ENCODE results near the gene MED8. TPM values are rescaled to one million over a fixed set of nuclear protein-coding genes. Genes with fewer than 3 reads are reported as not detected.
A peak's percentile ranks its signal among the peaks of the same experiment; 100 is the strongest.

The MED8 gene
- total and polyA plus RNA-seq, 3 experiments from 2014 or later: 36.7 to 41.3 (median 40.5) TPM

- H3K36me3 Mint-ChIP-seq: peaks cover 0 to 36% (median 10%) of the 10 kb centered on the region in 3 donors
- Histone ChIP-seq H3K36me3 (ENCODE audit: insufficient read depth, low read length) (peaks cover 24% of the 10 kb centered on the region), H3K4me1 (ENCODE audit: insufficient read depth, low read length) (peaks cover 11% of the 10 kb centered on the region), H3K4me3 (ENCODE audit: low read length) (peak overlapping the region; percentile 95), H3K9me3 (ENCODE audit: low read length) (no peaks in the 10 kb centered on the region), H3K27ac (ENCODE audit: low read depth, low read length) (peak overlapping the region; percentile 43), H3K27me3 (ENCODE audit: insufficient read depth, low read length, poor library complexity, severe bottlenecking) (no peaks in the 10 kb centered on the region)
- no peak for DNase-seq
- ChIA-PET POLR2A (interaction anchor here (1.4 kb wide), 1 partner anchor 11 kb away, joined by 4 read pairs; no protein-coding TSS in a partner anchor), CTCF (interaction anchor here (1.4 kb wide), 1 partner anchor 31 kb away, joined by 3 read pairs; no protein-coding TSS in a partner anchor)
- no peaks in the 10 kb centered on the region for H3K9me3 Mint-ChIP-seq
- H3K4me1 Mint-ChIP-seq: peaks cover 21 to 23% (median 22%) of the 10 kb centered on the region in 3 donors
- peak overlapping the region in 4 of 8 donors; percentile 24 to 93 (median 76) for H3K27ac Mint-ChIP-seq
- peak overlapping the region; percentile 42 to 82 (median 65) for H3K4me3 Mint-ChIP-seq
- no peaks in the 10 kb centered on the region for H3K27me3 Mint-ChIP-seq
Observed at GRCh38 chr1:43359696-43360095, 29.9 kb downstream of the MED8 start.

- POLR2A ChIA-PET: interaction anchor here (1.3 to 1.4 kb wide), 2 partner anchors 9 to 11 kb away, joined by 4 to 11 read pairs; partner anchors contain the start of gene ELOVL1
- H3K4me1 Mint-ChIP-seq: peaks cover 21 to 23% (median 22%) of the 10 kb centered on the region in 3 donors
- Histone ChIP-seq H3K27ac (ENCODE audit: low read depth, low read length) (peak within 1 kb of the TSS; percentile 77), H3K27me3 (ENCODE audit: insufficient read depth, low read length, poor library complexity, severe bottlenecking) (no peaks in the 10 kb centered on the region), H3K4me1 (ENCODE audit: insufficient read depth, low read length) (peaks cover 11% of the 10 kb centered on the region), H3K4me3 (ENCODE audit: low read length) (peak within 1 kb of the TSS; percentile 95), H3K9me3 (ENCODE audit: low read length) (no peaks in the 10 kb centered on the region), H3K36me3 (ENCODE audit: insufficient read depth, low read length) (peaks cover 17% of the 10 kb centered on the region)
- H3K27ac Mint-ChIP-seq: peak within 1 kb of the TSS; percentile 10 to 96 (median 90)
- H3K36me3 Mint-ChIP-seq: peaks cover 0 to 29% (median 8%) of the 10 kb centered on the region in 3 donors
- H3K27me3 Mint-ChIP-seq: no peaks in the 10 kb centered on the region
- peak within 1 kb of the TSS; percentile 82 to 91 (median 87) for H3K4me3 Mint-ChIP-seq
- DNase-seq: peak; percentile 93 to 98 (median 96)
- H3K9me3 Mint-ChIP-seq: no peaks in the 10 kb centered on the region
- CTCF ChIA-PET: interaction anchor here (0.7 to 1.9 kb wide), 4 partner anchors 9 to 405 kb away, joined by 3 to 10 read pairs (median 4); partner anchors contain the start of gene ELOVL1
Observed at GRCh38 chr1:43358746-43359693, 30.6 kb downstream of the MED8 start, which contains the start of gene CDC20. CDC20 (plus strand) TSS chr1:43358981; CDS start chr1:43359216, 235 bp downstream.

- POLR2A ChIA-PET: interaction anchor here (0.7 to 1.4 kb wide), 3 partner anchors 9 to 24 kb away, joined by 3 to 11 read pairs (median 4); partner anchors contain the start of gene ELOVL1
- CTCF ChIA-PET: interaction anchor here (0.7 to 1.9 kb wide), 4 partner anchors 10 to 404 kb away, joined by 3 to 10 read pairs (median 4); partner anchors contain the start of gene ELOVL1
- H3K4me1 Mint-ChIP-seq: peaks cover 20 to 23% (median 21%) of the 10 kb centered on the region in 3 donors
- peak in 1 of 5 donors; percentile 7 for DNase-seq
- peaks cover 0 to 21% (median 6%) of the 10 kb centered on the region in 3 donors for H3K36me3 Mint-ChIP-seq
- no peaks in the 10 kb centered on the region for H3K27me3 Mint-ChIP-seq
- peaks cover 10% of the 10 kb centered on the region for H3K36me3 ChIP-seq (ENCODE audit: insufficient read depth, low read length)
- H3K4me1 ChIP-seq (ENCODE audit: insufficient read depth, low read length): peaks cover 11% of the 10 kb centered on the region
- H3K9me3 Mint-ChIP-seq: no peaks in the 10 kb centered on the region
- peak overlapping the region; percentile 10 to 96 (median 90) for H3K27ac Mint-ChIP-seq
- peak overlapping the region; percentile 82 to 91 (median 87) for H3K4me3 Mint-ChIP-seq
- peak overlapping the region; percentile 77 for H3K27ac ChIP-seq (ENCODE audit: low read depth, low read length)
- H3K27me3 ChIP-seq (ENCODE audit: insufficient read depth, low read length, poor library complexity, severe bottlenecking): no peaks in the 10 kb centered on the region
- peak overlapping the region; percentile 95 for H3K4me3 ChIP-seq (ENCODE audit: low read length)
- no peaks in the 10 kb centered on the region for H3K9me3 ChIP-seq (ENCODE audit: low read length)
Observed at GRCh38 chr1:43358121-43358745, 31.4 kb downstream of the MED8 start.

- H3K36me3 Mint-ChIP-seq: peaks cover 0 to 12% (median 2%) of the 10 kb centered on the region in 3 donors
- no peaks in the 10 kb centered on the region for H3K9me3 Mint-ChIP-seq
- Histone ChIP-seq H3K27ac (ENCODE audit: low read depth, low read length) (no peak overlapping the region), H3K4me3 (ENCODE audit: low read length) (no peak overlapping the region), H3K27me3 (ENCODE audit: insufficient read depth, low read length, poor library complexity, severe bottlenecking) (no peaks in the 10 kb centered on the region), H3K36me3 (ENCODE audit: insufficient read depth, low read length) (peaks cover 9% of the 10 kb centered on the region), H3K4me1 (ENCODE audit: insufficient read depth, low read length) (peaks cover 11% of the 10 kb centered on the region), H3K9me3 (ENCODE audit: low read length) (no peaks in the 10 kb centered on the region)
- ChIA-PET POLR2A (interaction anchor here (1.0 kb wide), 1 partner anchor 10 kb away, joined by 3 read pairs; no protein-coding TSS in a partner anchor), CTCF (interaction anchor here (0.9 to 1.9 kb wide), 3 partner anchors 11 to 57 kb away, joined by 3 to 10 read pairs (median 4); partner anchors contain the start of gene ELOVL1)
- no peak for DNase-seq
- H3K4me1 Mint-ChIP-seq: peaks cover 20 to 23% (median 21%) of the 10 kb centered on the region in 3 donors
- H3K4me3 Mint-ChIP-seq: peak overlapping the region in 2 of 7 donors; percentile 62 to 90
- peak overlapping the region in 1 of 8 donors; percentile 20 for H3K27ac Mint-ChIP-seq
- H3K27me3 Mint-ChIP-seq: no peaks in the 10 kb centered on the region
Observed at GRCh38 chr1:43357251-43357650, 32.3 kb downstream of the MED8 start.

GRCh38 chr1:43354936-43355335 is 34.7 kb downstream of the MED8 start:
- H3K36me3 Mint-ChIP-seq: no peaks in the 10 kb centered on the region
- Histone ChIP-seq H3K27ac (ENCODE audit: low read depth, low read length) (no peak overlapping the region), H3K4me1 (ENCODE audit: insufficient read depth, low read length) (peaks cover 11% of the 10 kb centered on the region), H3K27me3 (ENCODE audit: insufficient read depth, low read length, poor library complexity, severe bottlenecking) (no peaks in the 10 kb centered on the region), H3K36me3 (ENCODE audit: insufficient read depth, low read length) (no peaks in the 10 kb centered on the region), H3K4me3 (ENCODE audit: low read length) (no peak overlapping the region), H3K9me3 (ENCODE audit: low read length) (no peaks in the 10 kb centered on the region)
- peaks cover 17 to 21% (median 21%) of the 10 kb centered on the region in 3 donors for H3K4me1 Mint-ChIP-seq
- ChIA-PET CTCF (no interaction called here), POLR2A (interaction anchor here (0.7 kb wide), 1 partner anchor 1198 kb away, joined by 6 read pairs; no protein-coding TSS in a partner anchor)
- no peaks in the 10 kb centered on the region for H3K9me3 Mint-ChIP-seq
- H3K27me3 Mint-ChIP-seq: no peaks in the 10 kb centered on the region
- peak overlapping the region in 1 of 7 donors; percentile 17 for H3K4me3 Mint-ChIP-seq
- no peak for DNase-seq
- H3K27ac Mint-ChIP-seq: peak overlapping the region in 1 of 8 donors; percentile 1

- no peak overlapping the region for H3K27ac ChIP-seq (ENCODE audit: low read depth, low read length)
- DNase-seq: no peak
- peak overlapping the region in 2 of 8 donors; percentile 1 to 10 for H3K27ac Mint-ChIP-seq
- H3K4me1 Mint-ChIP-seq: peaks cover 15 to 21% (median 21%) of the 10 kb centered on the region in 3 donors
- peaks cover 14% of the 10 kb centered on the region for H3K4me1 ChIP-seq (ENCODE audit: insufficient read depth, low read length)
- H3K27me3 ChIP-seq (ENCODE audit: insufficient read depth, low read length, poor library complexity, severe bottlenecking): no peaks in the 10 kb centered on the region
- H3K36me3 Mint-ChIP-seq: no peaks in the 10 kb centered on the region
- CTCF ChIA-PET: no interaction called here
- H3K4me3 Mint-ChIP-seq: peak overlapping the region in 1 of 7 donors; percentile 17
- no peaks in the 10 kb centered on the region for H3K27me3 Mint-ChIP-seq
- H3K36me3 ChIP-seq (ENCODE audit: insufficient read depth, low read length): no peaks in the 10 kb centered on the region
- no peaks in the 10 kb centered on the region for H3K9me3 Mint-ChIP-seq
- no peaks in the 10 kb centered on the region for H3K9me3 ChIP-seq (ENCODE audit: low read length)
- no peak overlapping the region for H3K4me3 ChIP-seq (ENCODE audit: low read length)
- POLR2A ChIA-PET: interaction anchor here (0.7 kb wide), 1 partner anchor 1197 kb away, joined by 6 read pairs; no protein-coding TSS in a partner anchor
Observed at GRCh38 chr1:43354471-43354870, 35.1 kb downstream of the MED8 start.

GRCh38 chr1:43352881-43353280 is 36.7 kb downstream of the MED8 start:
- Mint-ChIP-seq H3K36me3 (no peaks in the 10 kb centered on the region), H3K27me3 (no peaks in the 10 kb centered on the region), H3K27ac (peak overlapping the region in 6 of 8 donors; percentile 34 to 99 (median 93)), H3K4me3 (peak overlapping the region in 1 of 7 donors; percentile 9), H3K4me1 (peaks cover 7 to 12% (median 11%) of the 10 kb centered on the region in 3 donors), H3K9me3 (no peaks in the 10 kb centered on the region)
- ChIA-PET POLR2A (no interaction called here), CTCF (no interaction called here)
- DNase-seq: no peak
- no peaks in the 10 kb centered on the region for H3K9me3 ChIP-seq (ENCODE audit: low read length)
- H3K27me3 ChIP-seq (ENCODE audit: insufficient read depth, low read length, poor library complexity, severe bottlenecking): no peaks in the 10 kb centered on the region
- no peak overlapping the region for H3K27ac ChIP-seq (ENCODE audit: low read depth, low read length)
- peaks cover 6% of the 10 kb centered on the region for H3K4me1 ChIP-seq (ENCODE audit: insufficient read depth, low read length)
- H3K36me3 ChIP-seq (ENCODE audit: insufficient read depth, low read length): no peaks in the 10 kb centered on the region
- H3K4me3 ChIP-seq (ENCODE audit: low read length): no peak overlapping the region

All from CD8-positive, alpha-beta memory T cell (primary cell).